Mesodermal cell (in vitro differentiated cells): ENCODE data around the gene EGLN2.
"Not testable (repeated sequence)": the region's sequence is repeated elsewhere in the genome, so short reads cannot be mapped to it uniquely, and the experiment has no call there.

ENCODE experiments used
- H3K27ac ChIP-seq: 2 replicates; pipeline ENCODE4 v1.7.0; 2013; ENCODE audit warnings: mild to moderate bottlenecking, low read depth, low read length, moderate library complexity; ENCODE audit not compliant: severe bottlenecking
- H3K36me3 ChIP-seq: 2 replicates; pipeline ENCODE4 v1.7.1; 2013; ENCODE audit warnings: mild to moderate bottlenecking, low read length, moderate library complexity; ENCODE audit not compliant: control insufficient read depth, insufficient read depth
- H3K4me1 ChIP-seq: one replicate; pipeline ENCODE4 v1.7.1; 2013; ENCODE audit warnings: mild to moderate bottlenecking, low read length; ENCODE audit not compliant: insufficient read depth, control insufficient read depth, poor library complexity, severe bottlenecking
- H3K4me3 ChIP-seq: 2 replicates; pipeline ENCODE4 v1.7.0; 2013; ENCODE audit warnings: low read length, control low read depth, mild to moderate bottlenecking; ENCODE audit not compliant: insufficient read depth, poor library complexity, severe bottlenecking; ENCODE audit errors: extremely low read depth
- H3K9me3 ChIP-seq: 2 replicates; pipeline ENCODE4 v1.7.1; 2013; ENCODE audit warnings: mild to moderate bottlenecking, low read length, moderate library complexity; ENCODE audit not compliant: control insufficient read depth
- WGBS, 2 experiments: methylation state at CpG; one replicate each; pipeline ENCODE4 v1.1.5; 2013; ENCODE audit warnings: missing lambda C conversion rate in 2 of 2; ENCODE audit not compliant: insufficient coverage in 2 of 2; 5-methylcytosine and 5-hydroxymethylcytosine counted together

Gene EGLN2

DNA sequence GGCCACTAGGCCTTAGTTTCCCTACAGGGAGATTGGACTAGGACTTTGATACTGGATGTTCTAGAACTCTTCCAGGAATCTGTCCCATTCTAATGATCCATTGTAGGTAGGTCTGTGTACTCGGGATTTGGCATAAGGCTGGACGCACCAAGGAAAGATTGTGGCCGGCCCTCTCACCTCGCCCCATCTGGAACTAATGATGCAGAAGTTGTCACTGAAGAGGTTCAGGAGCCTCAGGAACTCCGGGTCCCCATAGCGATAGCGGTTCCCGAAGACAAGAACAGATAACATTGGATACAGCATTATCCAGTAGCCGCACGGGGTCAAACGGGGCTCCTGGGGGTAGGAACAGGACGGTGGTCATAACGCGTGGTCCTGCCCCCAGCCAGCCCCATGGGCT lies 11.2 kb downstream of the EGLN2 start:
- H3K27ac ChIP-seq, result peak overlapping the region; percentile 36

DNA sequence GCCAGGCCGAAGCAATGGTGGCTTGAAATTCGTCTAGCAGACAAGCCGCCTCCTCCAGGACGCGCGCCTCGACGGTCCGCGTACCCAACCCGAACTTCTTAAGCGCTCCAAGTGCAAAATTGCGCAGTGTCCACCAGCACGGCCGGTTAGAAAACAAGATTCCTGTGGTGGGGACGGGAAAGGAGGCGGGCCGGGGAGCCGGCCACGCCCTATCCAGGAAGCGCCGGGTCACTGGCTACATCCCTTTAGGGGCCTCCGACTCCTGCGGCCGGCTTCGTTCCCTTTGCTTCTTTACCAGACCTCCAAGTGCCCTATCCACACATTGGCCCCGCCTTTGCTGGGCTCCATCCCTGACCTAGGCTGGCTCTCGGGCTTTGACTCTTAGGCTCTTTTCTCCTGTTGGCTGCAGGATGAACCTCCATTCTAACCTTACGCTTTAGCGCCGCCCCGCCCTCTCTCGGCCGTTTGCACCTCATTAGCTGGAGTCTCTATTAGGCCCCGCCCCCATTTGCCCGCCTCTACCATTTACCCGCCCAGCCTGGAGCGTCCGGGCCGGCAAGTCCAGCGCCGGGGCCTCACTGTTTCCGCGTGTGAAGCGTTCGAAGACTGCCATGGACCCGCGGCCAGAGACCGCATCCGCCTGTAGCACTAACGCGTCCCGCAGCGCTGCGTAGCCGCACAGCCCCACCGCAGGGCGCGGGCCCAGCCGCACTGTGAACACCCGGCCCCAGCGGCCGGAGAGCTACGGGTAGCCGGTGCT lies 11.8 kb downstream of the EGLN2 start:
- H3K36me3 ChIP-seq, result peaks cover 32% of the 10 kb centered on the region
- H3K4me1 ChIP-seq, result peaks cover 39% of the 10 kb centered on the region
- 1 to 4% methylated on average over 21 of the region's 65 CpGs for WGBS, 2 experiments
- not testable (repeated sequence) for H3K9me3 ChIP-seq
- H3K27ac ChIP-seq, result peak overlapping the region; percentile 36
- H3K4me3 ChIP-seq, result peak overlapping the region; percentile 32

More for the DNA sequence above, 11.2 kb downstream of the EGLN2 start:
- Histone ChIP-seq H3K9me3 (no peaks in the 10 kb centered on the region), H3K4me3 (peak overlapping the region; percentile 32), H3K4me1 (peaks cover 45% of the 10 kb centered on the region), H3K36me3 (peaks cover 39% of the 10 kb centered on the region)
- 89 to 94% methylated on average over 7 to 8 of the region's 14 CpGs for WGBS, 2 experiments

DNA sequence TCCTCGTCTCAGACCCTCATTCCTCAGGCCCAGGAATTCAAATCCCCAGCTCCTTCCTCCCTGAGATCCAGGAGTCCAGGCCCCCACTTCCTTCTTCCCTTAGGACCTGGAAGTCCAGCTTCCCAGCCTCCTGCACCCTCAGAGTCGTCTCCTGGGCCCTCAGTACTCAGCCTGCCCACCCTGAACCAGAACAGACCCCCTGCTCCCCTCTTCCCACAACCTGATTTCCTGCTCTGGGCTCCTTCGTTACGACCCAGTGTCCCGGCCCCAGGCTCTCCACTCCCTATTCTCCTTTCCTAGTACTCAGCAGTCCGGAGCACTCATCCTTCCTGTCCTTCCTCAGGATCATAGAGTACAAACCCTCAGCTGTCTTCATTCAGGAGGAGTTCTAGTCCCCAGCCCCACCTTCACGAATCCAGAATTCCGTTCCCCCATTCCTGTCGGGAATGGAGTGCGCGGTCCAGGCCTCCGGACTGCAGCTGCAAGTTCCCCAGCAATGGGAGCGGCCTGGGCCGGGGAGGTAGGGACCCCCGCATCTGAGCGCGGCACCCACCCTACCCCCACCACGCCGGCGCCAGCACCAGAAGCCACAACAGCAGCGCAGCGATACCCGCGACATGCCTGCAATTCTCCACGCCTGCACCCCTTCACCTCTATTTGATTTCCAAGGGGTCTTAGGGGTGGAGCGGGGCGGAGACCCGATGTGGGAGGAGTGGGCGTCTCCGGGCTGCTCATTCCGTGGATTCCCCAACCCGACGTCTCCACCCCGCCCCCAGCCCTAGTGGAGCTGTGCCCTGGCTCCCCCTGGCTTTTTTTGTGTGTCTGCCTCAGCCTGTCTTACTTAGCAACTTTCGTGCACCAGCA lies 12.7 kb downstream of the EGLN2 start:
- Histone ChIP-seq H3K9me3 (no peaks in the 10 kb centered on the region), H3K36me3 (peaks cover 31% of the 10 kb centered on the region), H3K4me3 (peak overlapping the region; percentile 32), H3K27ac (peak overlapping the region; percentile 25), H3K4me1 (peaks cover 31% of the 10 kb centered on the region)
- 14 to 36% methylated on average over 12 to 13 of the region's 35 CpGs for WGBS, 2 experiments

DNA sequence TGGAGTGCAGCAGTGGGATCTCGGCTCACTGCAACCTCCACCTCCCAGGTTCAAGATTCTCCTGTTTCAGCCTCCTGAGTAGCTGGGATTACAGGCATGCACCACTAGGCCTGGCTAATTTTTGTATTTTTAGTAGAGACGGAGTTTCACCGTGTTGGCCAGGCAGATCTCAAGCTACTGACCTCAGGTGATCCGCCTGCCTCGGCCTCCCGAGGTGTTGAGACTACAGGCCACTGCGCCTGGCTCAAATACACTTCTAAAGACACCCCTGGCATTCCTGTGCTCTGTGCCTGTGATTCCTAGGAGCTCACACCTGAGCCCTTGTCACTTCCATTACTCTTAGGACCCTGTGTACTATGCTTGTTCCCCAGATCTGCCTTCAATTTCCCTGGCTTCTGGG lies 13.6 kb downstream of the EGLN2 start:
- Histone ChIP-seq H3K36me3 (peaks cover 23% of the 10 kb centered on the region), H3K4me1 (peaks cover 24% of the 10 kb centered on the region)
- not testable (repeated sequence) for H3K4me3 ChIP-seq, H3K9me3 ChIP-seq, H3K27ac ChIP-seq
- 88 to 92% methylated on average over 6 to 7 of the region's 7 CpGs for WGBS, 2 experiments

DNA sequence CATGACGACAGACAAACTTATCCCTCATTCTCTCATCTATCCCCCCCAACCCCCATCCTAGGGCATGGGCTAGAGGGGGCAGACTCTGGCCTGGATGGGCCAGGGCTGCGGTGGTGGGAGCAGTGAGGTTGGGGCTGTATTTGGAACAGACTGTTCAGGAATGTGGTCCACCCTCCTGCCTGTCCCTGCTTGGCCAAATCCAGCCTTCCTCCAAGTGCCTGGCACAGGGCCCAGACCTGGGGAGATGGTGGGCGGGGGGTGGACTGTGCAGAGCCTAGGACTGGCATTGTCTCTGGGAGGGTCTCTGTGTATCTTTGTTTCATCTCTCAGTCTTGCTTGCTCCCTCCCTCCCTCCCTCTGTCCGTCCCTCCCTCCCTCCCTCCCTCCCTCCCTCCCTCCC lies 14.2 kb downstream of the EGLN2 start:
- H3K27ac ChIP-seq, result no peak overlapping the region
- WGBS, 2 experiments, result 60% methylated on average over 1 of the region's 4 CpGs; no CpG with 5 or more reads in 1 of the 2 experiments
- peaks cover 17% of the 10 kb centered on the region for H3K36me3 ChIP-seq
- H3K4me3 ChIP-seq, result no peak overlapping the region
- H3K4me1 ChIP-seq, result peaks cover 24% of the 10 kb centered on the region
- no peaks in the 10 kb centered on the region for H3K9me3 ChIP-seq

DNA sequence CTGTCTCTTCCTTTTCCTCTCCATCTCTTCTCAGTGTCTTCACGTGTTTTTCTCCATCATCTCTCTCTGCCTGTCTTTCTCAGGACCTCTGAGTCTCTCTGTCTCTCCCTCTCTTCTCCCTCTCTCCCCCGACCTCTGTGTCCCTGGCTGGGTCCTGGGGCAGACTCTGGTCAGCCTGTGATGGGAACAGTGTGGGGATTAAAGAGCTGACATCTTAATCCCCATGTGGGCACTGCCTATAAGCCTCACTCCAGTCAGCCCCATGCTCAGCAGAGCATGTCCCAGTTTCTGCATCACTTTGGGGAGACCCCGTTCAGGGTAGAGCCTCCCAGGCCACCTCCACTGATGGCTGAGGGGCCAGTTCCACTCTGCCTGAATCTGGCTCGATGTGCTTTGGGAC lies 16.2 kb downstream of the EGLN2 start:
- Histone ChIP-seq H3K27ac (no peak overlapping the region), H3K4me3 (no peak overlapping the region), H3K36me3 (no peaks in the 10 kb centered on the region), H3K9me3 (no peaks in the 10 kb centered on the region), H3K4me1 (peaks cover 18% of the 10 kb centered on the region)
- 80 to 90% methylated on average over 2 of the region's 4 CpGs for WGBS, 2 experiments

DNA sequence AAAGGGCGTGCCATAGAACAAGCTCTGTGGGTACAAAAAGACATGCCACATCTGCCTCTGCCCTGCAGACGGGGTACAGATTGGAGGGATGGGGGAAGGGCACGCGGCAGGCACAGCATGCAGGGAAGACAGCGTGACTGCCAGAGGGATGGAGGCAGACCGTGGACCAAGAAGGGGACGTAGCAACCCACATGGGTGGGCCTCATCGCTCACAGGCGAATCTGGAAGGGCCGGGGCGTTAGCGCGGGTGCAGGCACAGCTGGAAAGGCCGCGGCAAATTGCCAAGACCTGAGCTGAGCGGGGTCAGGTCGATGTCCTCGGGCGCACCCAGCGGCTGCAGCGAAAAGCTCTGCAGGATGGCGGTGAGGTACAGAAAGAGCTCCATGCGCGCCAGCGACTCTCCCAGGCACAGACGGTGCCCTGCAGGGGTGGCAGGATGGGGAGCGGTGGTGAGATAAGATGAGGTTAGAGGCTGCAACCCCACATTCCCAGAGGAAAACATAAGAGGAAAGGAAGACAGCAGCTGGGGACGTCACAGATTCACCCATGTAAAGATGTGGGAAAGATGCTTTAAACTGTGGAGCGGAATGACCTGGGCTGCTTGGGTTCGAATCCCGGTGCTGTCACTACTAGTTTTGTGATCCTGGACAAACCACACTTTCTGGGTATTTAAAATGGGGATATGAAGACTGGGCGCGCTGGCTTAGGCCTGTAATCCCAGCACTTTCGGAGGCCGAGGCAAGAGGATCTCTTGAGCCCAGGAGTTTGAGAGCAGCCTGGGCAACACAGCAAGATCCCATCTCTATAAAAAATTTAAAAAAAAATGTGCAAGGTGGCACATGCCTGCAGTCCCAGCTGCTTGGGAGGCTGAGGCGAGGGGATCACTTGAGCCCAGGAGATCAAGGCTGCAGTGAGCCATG lies 19.7 kb downstream of the EGLN2 start:
- not testable (repeated sequence) for H3K36me3 ChIP-seq, H3K4me3 ChIP-seq, H3K27ac ChIP-seq, H3K9me3 ChIP-seq
- H3K4me1 ChIP-seq, result peaks cover 23% of the 10 kb centered on the region
- 26 to 43% methylated on average over 10 to 15 of the region's 36 CpGs for WGBS, 2 experiments

DNA sequence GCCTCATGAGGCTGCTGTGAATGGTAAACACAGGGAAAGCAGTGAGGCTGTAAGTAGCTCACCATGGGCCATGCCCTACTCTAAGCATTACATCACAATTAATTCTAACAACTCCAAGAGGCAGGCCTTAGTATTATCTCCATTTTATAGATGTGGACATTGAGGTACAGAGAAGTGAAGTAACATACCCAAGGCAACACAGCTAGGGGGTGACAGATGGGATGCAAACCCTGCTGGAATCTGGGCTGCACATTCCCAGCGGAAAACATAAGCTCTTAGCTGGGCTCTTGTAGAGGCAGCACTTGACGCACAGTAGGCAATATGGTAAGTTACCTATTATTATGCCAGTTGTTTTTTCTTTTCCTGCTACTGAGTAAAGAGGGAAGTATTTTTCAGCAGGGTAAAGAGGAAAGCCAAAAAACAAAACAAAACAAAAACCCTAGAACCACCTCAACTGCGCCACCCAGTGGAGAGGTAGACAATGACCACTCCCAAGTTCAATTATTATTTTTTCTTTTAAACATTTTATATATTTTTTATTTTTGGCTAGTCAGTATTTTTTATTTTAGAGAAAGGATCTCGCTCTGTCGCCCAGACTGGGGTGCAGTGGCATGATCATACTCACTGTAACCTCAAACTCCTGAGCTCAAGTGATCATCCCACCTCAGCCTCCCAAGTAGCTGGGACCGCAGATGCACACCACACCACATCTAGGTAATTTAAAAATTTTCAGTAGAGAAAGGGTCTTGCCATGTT lies 20.7 kb downstream of the EGLN2 start:
- H3K36me3 ChIP-seq, H3K4me3 ChIP-seq, H3K9me3 ChIP-seq, H3K27ac ChIP-seq: not testable (repeated sequence)
- 83% methylated on average over 1 of the region's 6 CpGs; no CpG with 5 or more reads in 1 of the 2 experiments for WGBS, 2 experiments
- peaks cover 22% of the 10 kb centered on the region for H3K4me1 ChIP-seq

DNA sequence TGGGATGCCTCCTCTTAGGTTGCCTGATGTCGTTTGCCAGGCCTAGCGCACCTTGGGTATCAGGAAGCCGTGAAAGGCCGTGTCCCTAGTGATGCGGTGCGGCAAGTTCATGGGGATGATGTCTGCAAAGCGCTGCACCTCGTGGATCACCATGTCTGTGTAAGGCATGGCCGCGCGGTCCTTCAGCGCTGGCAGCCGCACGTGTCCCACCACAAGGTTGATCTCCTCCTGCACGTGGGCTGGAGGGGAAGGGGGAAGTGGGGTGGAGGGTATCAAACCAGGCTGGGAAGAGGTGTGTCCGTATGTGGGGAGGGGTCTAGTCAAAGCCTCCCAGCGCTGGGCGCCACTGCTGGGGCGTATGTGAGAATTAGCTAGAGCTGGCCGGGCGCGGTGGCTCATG lies 23.2 kb downstream of the EGLN2 start:
- 94 to 96% methylated on average over 20 to 22 of the region's 22 CpGs for WGBS, 2 experiments
- Histone ChIP-seq H3K4me1 (peaks cover 22% of the 10 kb centered on the region), H3K36me3 (no peaks in the 10 kb centered on the region), H3K4me3 (no peak overlapping the region), H3K9me3 (no peaks in the 10 kb centered on the region), H3K27ac (peak overlapping the region; percentile 82)
